ENCODE results near the gene CHRNB1. TPM values are rescaled to one million over a fixed set of nuclear protein-coding genes. Genes with fewer than 3 reads are reported as not detected.
"Not testable (repeated sequence)": the region's sequence is repeated elsewhere in the genome, so short reads cannot be mapped to it uniquely, and the experiment has no call there.

The CHRNB1 gene
- total RNA-seq, 1 donor from 2014 or later = 12.5 TPM

- no peak for DNase-seq
These were observed 22.6 kb downstream of the CHRNB1 start for GRCh38 chr17:7467498-7467897.

- DNase-seq = no peak
These were observed 23.4 kb downstream of the CHRNB1 start for GRCh38 chr17:7468290-7468689.

GRCh38 chr17:7468804-7469389 is 24.0 kb downstream of the CHRNB1 start:
- DNase-seq = no peak

DNA sequence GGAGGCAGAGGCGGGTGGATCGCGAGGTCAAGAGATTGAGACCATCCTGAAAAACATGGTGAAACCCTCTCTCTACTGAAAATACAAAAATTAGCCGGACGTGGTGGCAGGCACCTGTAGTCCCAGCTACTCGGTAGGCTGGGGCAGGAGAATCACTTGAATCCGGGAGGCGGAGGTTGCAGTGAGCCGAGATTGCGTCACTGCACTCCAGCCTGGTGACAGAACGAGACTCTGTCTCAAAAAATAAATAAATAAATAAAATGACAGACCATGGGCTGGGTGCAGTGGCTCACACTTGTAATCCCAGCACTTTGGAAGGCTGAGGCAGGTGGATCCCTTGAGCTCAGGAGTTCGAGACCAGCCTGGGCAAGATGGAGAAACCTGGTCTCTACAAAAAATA is 25.0 kb downstream of the CHRNB1 start:
- DNase-seq = not testable (repeated sequence)

DNA sequence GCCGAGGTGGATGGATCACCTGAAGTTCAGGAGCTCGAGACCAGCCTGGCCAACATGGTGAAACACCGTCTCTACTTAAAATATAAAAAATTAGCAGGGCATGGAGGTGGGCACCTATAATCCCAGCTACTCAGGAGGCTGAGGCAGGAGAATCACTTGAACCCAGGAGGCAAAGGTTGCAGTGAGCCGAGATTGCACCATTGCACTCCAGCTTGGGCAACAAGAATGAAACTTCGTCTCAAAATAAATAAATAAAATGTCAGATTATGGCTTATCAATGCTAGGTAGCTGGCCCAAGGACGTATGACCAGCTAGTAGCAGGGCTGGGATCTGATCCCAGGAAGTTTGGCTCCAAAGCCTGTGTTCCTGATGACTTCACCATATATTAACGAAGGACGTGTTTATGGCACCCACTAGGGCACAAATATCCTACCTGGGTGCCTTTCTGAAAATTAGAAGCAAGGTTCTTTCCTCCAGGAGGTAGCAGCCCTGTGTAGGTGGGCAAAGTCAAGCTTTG is 25.7 kb downstream of the CHRNB1 start:
- DNase-seq = not testable (repeated sequence)

DNA sequence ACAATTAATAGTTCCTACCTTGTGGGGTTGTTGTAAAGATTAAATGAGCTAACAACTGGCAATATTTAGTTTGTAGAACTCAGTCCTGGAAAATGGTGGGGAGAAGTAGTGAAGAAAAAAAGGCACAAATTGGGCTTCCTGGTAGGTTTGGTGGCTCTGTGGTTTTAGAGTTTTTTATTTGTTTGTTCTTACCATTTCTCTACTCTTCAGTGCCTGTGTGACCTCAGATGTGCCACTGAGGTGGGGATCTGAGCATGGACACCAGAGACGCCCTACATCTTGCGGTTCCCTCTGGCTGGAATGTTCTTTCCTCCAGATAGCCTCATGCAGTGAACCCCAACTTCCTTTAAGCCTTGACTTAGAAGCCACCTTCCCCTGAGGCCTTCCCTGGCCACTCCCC is 26.9 kb downstream of the CHRNB1 start:
- DNase-seq = no peak

DNA sequence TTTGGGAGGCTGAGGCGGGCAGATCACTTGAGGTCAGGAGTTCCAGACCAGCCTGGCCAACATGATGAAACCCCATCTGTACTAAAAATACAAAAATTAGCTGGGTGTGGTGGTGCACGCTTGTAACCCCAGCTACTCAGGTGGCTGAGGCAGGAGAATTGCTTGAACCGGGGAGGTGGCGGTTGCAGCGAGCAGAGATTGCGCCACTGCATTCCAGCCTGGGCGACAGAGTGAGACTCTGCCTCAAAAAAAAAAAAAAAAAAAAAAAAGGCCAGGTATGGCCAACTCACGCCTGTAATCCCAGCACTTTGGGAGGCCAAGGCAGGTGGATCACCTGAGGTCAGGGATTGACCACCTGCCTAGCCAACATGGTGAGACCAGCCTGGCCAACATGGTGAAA is 29.9 kb downstream of the CHRNB1 start:
- not testable (repeated sequence) for DNase-seq

DNA sequence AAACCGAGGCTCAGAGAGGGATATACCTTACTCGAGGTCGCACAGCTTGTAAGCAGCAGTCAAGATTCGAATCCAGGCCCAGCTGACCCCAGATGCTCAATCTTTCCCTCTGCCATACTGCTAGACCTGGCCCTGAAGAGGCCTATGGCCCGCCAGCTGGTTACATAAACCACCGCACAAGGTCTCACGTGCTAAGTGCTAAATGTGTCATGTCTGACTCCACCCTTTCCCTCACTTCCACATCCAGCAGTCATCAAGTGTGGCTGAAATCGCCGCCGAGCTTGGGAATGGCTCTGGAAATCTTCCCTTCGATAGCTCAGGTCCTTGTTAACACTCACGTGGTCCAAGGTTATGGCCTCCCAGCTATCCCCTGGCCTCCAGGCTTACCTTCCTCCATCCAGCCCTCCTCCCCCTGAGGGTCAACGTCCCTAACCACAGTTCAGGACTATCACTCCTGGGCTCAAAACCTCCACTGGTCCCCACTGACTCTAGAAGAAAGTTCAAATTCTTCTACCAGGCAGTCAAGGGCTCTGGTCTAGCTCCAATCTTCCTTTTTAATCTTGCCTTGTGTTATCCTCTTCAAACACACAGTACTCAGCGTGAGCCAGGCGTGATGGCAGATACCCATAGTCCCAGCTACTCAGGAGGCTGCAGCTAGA is 31.0 kb downstream of the CHRNB1 start:
- no peak for DNase-seq

DNA sequence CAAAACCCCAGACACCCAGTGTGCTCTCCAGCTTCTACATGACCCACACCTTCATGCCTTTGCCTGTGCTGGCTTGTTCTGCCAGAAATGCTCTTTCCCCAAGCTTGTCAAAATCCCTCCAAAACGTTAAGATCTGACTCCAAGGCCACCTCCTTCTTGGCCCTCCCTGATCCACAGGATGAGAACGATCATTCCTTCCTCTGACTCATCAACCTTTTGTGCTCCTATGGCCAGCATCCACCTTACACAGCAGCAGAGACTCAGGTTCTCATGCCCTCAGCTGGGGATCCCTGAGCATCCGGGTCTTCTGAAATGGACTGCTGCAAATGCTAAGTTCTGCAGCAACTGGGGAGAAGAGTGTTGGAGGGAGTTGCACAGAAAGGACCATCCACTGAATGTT is 31.6 kb downstream of the CHRNB1 start:
- DNase-seq = no peak

GRCh38 chr17:7476951-7477350 is 32.1 kb downstream of the CHRNB1 start:
- no peak for DNase-seq

- peak; percentile 14 for DNase-seq
These were observed 32.8 kb downstream of the CHRNB1 start for GRCh38 chr17:7477392-7478275.

- DNase-seq = no peak
These were observed 33.7 kb downstream of the CHRNB1 start for GRCh38 chr17:7478276-7479212.

GRCh38 chr17:7479213-7480088 is 34.6 kb downstream of the CHRNB1 start, which contains the start of gene ZBTB4:
Gene ZBTB4 (minus strand): TSS chr17:7479631. CDS start chr17:7466801, 12,830 bp downstream.
- DNase-seq = no peak

- DNase-seq = peak; percentile 31
These were observed 35.2 kb downstream of the CHRNB1 start for GRCh38 chr17:7480089-7480384.

DNA sequence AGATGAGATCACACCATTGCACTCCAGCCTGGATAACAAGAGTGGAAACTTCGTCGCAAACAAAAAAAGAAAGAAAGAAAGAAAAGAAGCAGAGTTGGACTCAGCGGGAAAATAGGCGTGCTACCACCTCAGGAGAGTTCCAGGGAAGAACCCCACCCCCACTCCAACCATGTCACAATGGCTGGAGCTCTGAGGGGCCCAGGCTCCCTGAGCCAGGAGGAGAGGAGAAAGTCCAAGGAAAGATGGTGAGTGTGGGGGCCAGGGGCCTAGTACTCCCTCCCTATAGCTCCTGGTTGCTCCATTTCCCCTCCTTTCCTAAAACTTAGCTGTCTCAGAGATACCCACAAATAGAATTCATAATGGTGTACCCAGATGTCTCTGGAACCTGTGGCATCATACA is 36.4 kb downstream of the CHRNB1 start, which contains the start of gene SLC35G6:
Gene SLC35G6, plus strand, starts transcription at position 172 of the 400 bp plus-strand sequence. Its CDS starts 71 bp downstream, at position 243.
- not testable (repeated sequence) for DNase-seq

DNA sequence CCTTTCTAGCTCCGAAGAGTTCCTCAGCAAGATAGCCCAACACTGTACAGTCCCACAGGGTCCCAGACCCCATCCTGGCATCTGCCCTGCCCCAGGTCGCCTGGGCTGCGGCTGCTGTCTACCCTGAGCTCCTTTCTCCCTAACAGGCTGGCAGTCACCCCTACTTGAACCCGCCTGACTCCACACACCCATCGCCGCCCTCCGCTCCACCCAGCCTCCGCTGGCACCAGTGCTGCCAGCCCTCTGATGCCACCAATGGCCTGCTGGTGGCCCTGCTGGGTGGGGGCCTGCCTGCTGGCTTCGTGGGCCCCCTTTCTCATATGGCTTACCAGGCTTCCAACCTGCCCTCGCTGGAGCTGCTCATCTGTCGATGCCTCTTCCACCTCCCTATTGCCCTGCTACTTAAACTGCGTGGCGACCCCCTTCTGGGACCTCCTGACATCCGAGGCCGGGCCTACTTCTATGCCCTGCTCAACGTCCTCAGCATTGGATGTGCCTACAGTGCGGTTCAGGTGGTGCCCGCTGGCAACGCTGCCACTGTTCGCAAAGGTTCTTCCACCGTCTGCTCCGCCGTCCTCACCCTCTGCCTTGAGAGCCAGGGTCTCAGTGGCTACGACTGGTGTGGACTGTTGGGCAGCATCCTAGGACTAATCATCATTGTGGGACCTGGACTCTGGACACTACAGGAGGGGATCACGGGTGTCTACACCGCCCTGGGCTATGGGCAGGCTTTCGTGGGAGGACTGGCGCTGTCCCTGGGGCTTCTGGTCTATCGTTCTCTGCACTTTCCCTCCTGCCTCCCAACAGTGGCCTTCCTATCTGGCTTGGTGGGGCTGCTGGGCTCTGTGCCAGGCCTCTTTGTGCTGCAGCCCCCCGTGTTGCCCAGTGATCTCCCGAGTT is 37.2 kb downstream of the CHRNB1 start:
- DNase-seq = not testable (repeated sequence)

DNA sequence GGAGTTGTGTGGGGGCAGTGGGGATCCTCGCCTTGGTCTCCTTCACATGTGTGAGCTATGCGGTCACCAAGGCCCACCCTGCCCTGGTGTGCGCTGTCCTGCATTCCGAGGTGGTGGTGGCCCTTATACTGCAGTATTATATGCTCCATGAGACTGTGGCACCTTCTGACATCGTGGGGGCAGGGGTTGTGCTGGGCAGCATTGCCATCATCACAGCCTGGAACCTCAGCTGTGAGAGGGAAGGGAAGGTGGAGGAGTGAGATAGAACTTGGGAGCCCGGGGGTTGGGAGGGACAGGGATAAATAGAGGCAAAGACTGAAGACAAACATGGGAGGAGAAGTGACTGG is 37.9 kb downstream of the CHRNB1 start:
- not testable (repeated sequence) for DNase-seq

DNA sequence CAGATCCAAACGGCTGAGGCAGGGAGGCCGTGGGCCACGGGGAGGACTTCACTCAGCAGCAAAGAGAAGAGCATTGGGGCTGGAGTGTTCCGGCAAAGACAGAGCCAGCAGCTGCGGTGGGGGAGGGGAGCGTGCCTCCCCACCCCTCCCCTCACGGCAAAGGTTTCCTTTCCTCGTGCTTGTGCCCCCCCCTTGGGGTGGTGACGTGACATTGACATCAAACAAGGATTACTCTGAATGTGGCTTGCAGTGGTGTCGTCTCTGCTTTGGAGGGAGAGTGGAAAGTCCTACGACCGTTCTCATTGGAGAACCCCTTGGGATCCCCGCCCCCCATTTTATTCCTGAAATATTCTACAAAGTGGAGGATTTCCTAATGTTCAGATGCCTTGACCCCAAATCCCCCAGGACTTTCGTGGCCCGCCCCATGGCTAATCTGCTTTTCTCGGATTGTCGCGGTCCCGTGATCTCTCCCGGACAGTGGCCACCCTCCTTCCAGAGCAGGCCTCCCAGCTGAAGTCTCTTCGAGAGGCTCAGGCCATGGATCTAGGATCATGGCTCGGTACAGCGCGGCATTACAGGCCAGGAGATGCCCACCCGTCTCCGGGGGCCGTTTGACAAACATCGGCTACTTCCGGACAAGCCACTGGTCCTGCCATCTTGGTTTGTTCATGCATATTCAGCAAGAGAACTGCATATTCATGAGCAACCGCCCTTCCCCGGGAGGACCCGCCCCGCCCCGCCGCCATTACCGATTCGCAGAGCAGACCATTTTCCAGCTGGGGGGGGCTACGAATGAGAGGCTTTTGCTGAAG is 38.6 kb downstream of the CHRNB1 start:
- peak; percentile 97 for DNase-seq
